Cardiac muscle cell (in vitro differentiated cells and primary cell): ENCODE data around the gene CLTCL1. TPM values are rescaled to one million over a fixed set of nuclear protein-coding genes. Genes with fewer than 3 reads are reported as not detected.

ENCODE experiments used
- DNase-seq, 2 donors: peaks; one replicate each; pipeline versions ENCODE4 v3.0.0 to v3.0.0-alpha.2; 2010 to 2017; ENCODE audit warnings: low read depth in 1 of 2, low spot score in 1 of 2
- H3K27ac ChIP-seq: fragments of 200-600 bp; sonication (generic); 2 replicates; pipeline ENCODE4 v1.5.1; 2016
- H3K27me3 ChIP-seq: fragments of 200-600 bp; sonication (generic); 2 replicates; pipeline ENCODE4 v1.6.0; 2016; ENCODE audit warnings: control low read depth
- H3K36me3 ChIP-seq: fragments of 200-600 bp; sonication (generic); 2 replicates; pipeline ENCODE4 v1.5.1; 2016; ENCODE audit warnings: control low read depth
- H3K4me1 ChIP-seq: fragments of 200-600 bp; sonication (generic); 2 replicates; pipeline ENCODE4 v1.8.1; 2017; ENCODE audit warnings: low read depth, mild to moderate bottlenecking, mixed run types
- H3K4me3 ChIP-seq: fragments of 200-600 bp; sonication (generic); 2 replicates; pipeline ENCODE4 v1.5.1; 2016; ENCODE audit warnings: mild to moderate bottlenecking
- H3K9me3 ChIP-seq: fragments of 200-600 bp; sonication (generic); 2 replicates; pipeline ENCODE4 v1.5.1; 2017; ENCODE audit warnings: low read depth, mild to moderate bottlenecking, control low read depth
- polyA plus RNA-seq: library from polyadenylated mRNA; unstranded; fragments of >200 nt; fragmentation: Nextera tagmentation; extraction: Ambion mirVana; gene quantifications from 2 replicates; pipeline ENCODE4 v1.2.1, GENCODE V29; 2016
- total RNA-seq: library from RNA; depleted of rRNA; stranded (reverse); fragments of >200 nt; gene quantifications from 2 replicates; pipeline ENCODE4 v1.2.3, GENCODE V29; 2016
- TF ChIP-seq, protein P1 (sequence below): IDR thresholded peaks from 2 replicates; pipeline ENCODE4 v1.5.1; 2012; ENCODE audit warnings: low read depth, mild to moderate bottlenecking, low read length

CLTCL1 gene
- total and polyA plus RNA-seq, 2 experiments from 2014 or later, result 3.9 to 12.2 TPM

DNA sequence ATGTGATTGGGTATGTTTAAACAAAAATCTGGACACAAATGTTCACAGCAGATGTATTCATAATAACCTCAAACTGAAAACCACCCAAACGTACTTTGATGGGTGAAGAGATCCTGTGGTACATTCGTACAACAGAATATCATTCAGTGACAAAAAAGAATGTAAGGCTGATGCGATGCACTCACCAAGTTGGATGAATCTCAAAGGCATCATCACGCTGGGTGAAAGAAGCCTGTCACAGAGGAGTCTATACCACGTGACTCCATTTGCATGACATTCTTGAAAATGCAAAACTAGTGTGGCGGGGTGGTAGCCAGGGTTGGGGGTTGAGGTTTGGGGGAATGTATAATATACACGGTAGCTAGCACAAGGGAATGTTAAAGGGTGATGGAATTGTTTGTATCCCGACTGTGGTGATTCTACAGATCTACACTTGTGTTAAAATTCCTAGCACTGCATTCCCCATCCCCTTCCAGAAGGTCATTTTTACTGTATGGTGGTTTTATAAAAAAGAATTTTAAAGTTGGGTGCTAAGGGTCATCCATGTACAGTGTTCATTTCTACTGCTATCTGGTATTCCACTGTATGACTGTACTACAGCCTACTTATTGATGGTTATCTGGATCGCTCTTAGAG, 78.0 kb downstream of the CLTCL1 start:
- Histone ChIP-seq H3K27me3 (no peaks in the 10 kb centered on the region), H3K36me3 (no peaks in the 10 kb centered on the region), H3K4me3 (no peak overlapping the region), H3K4me1 (peaks cover 10% of the 10 kb centered on the region), H3K9me3 (no peaks in the 10 kb centered on the region), H3K27ac (no peak overlapping the region)
- TF ChIP-seq, protein P1, sequence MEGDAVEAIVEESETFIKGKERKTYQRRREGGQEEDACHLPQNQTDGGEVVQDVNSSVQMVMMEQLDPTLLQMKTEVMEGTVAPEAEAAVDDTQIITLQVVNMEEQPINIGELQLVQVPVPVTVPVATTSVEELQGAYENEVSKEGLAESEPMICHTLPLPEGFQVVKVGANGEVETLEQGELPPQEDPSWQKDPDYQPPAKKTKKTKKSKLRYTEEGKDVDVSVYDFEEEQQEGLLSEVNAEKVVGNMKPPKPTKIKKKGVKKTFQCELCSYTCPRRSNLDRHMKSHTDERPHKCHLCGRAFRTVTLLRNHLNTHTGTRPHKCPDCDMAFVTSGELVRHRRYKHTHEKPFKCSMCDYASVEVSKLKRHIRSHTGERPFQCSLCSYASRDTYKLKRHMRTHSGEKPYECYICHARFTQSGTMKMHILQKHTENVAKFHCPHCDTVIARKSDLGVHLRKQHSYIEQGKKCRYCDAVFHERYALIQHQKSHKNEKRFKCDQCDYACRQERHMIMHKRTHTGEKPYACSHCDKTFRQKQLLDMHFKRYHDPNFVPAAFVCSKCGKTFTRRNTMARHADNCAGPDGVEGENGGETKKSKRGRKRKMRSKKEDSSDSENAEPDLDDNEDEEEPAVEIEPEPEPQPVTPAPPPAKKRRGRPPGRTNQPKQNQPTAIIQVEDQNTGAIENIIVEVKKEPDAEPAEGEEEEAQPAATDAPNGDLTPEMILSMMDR, result no peak
- DNase-seq, result no peak

DNA sequence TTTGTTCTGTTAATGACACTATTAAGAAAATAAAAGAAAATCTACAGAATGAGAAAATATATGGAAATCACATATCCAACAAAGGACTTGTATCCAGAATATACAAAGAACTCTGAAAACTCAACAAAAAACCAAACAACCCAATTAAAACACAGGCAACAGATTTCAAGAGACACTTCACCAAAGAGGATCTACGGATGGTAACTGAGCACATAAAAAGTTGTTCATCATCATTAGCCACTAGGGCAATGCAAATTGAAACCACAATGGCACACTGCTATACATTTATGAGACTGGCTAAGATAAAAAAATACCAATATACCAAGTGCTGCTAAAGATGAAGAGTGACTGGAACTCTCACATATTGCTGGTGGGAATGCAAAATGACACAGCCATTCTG, 78.5 kb downstream of the CLTCL1 start:
- DNase-seq, result no peak
- H3K9me3 ChIP-seq, result no peaks in the 10 kb centered on the region
- peaks cover 5% of the 10 kb centered on the region for H3K4me1 ChIP-seq
- no peaks in the 10 kb centered on the region for H3K27me3 ChIP-seq
- no peak overlapping the region for H3K27ac ChIP-seq
- TF ChIP-seq, protein P1, result no peak
- H3K36me3 ChIP-seq, result no peaks in the 10 kb centered on the region
- H3K4me3 ChIP-seq, result no peak overlapping the region

- no peaks in the 10 kb centered on the region for H3K9me3 ChIP-seq
- no peak for DNase-seq
- H3K27ac ChIP-seq, result no peak overlapping the region
- TF ChIP-seq, protein P1, result no peak
- no peaks in the 10 kb centered on the region for H3K36me3 ChIP-seq
- no peak overlapping the region for H3K4me3 ChIP-seq
- H3K4me1 ChIP-seq, result no peaks in the 10 kb centered on the region
- no peaks in the 10 kb centered on the region for H3K27me3 ChIP-seq
Observed at GRCh38 chr22:19212302-19212870, 79.1 kb downstream of the CLTCL1 start.

- TF ChIP-seq, protein P1, result no peak
- Histone ChIP-seq H3K9me3 (no peaks in the 10 kb centered on the region), H3K27me3 (no peaks in the 10 kb centered on the region), H3K4me3 (no peak overlapping the region), H3K4me1 (no peaks in the 10 kb centered on the region), H3K27ac (no peak overlapping the region), H3K36me3 (no peaks in the 10 kb centered on the region)
- DNase-seq, result no peak
Observed at GRCh38 chr22:19210188-19210587, 81.3 kb downstream of the CLTCL1 start.

DNA sequence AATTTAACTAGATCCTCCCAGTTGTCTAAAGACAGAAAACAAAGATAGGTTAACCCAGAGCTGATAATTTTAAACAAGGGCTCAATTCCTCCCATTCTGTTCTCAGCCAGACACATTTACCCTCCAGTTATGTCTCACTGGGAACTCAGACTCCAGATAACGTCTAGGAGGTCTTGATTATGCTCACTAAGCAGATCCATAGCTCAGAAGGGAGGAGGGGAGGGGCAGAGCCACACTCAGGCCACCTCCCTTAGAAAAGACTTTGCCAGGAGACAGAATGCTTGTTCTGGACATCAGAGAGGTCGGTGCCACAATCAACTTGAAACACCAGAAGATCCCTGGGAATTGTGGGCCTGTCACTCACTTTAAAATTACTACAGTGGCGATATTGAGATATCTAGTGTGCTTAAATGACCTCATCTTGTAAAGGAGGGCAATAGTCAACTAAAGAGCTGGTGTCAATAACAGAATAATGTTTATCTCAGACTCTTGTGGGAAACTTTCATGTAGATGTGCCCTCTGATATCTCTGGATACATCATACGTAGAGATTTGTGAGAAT, 83.2 kb downstream of the CLTCL1 start:
- TF ChIP-seq, protein P1, result no peak
- peak overlapping the region; percentile 36 for H3K27ac ChIP-seq
- H3K36me3 ChIP-seq, result no peaks in the 10 kb centered on the region
- H3K27me3 ChIP-seq, result no peaks in the 10 kb centered on the region
- DNase-seq, result no peak
- no peaks in the 10 kb centered on the region for H3K4me1 ChIP-seq
- no peaks in the 10 kb centered on the region for H3K9me3 ChIP-seq
- no peak overlapping the region for H3K4me3 ChIP-seq
